PC-9 (cell line): ENCODE results near the gene SETD5.

Source experiments
- CTCF ChIP-seq: fragments of 200-600 bp; sonication (generic); conservative IDR thresholded peaks from 2 replicates; pipeline ENCODE4 v1.6.1; 2017; ENCODE audit warnings: mixed run types, antibody characterized with exemption, mild to moderate bottlenecking, moderate library complexity
- EZH2 ChIP-seq: fragments of 200-600 bp; sonication (generic); IDR thresholded peaks from 2 replicates; pipeline ENCODE4 v1.8.0; 2017; ENCODE audit warnings: antibody characterized with exemption, low read depth

- TF ChIP-seq CTCF, result no peak
- TF ChIP-seq EZH2, result no peak
These were observed 9.3 kb upstream of the SETD5 start for GRCh38 chr3:9388142-9388541.
